ENCODE measurements around the gene GABARAP. TPM values are rescaled to one million over a fixed set of nuclear protein-coding genes. Genes with fewer than 3 reads are reported as not detected.

Gene GABARAP
- total RNA-seq, 8 experiments from 2014 or later: 336 to 734 (median 573) TPM

GRCh38 chr17:7221278-7222092 is 20.8 kb downstream of the GABARAP start:
- Histone ChIP-seq H3K4me1 (replicated peaks in 1 of 2) (peaks cover 14 to 25% of the 10 kb centered on the region in 2 donors), H3K4me3 (no peak overlapping the region), H3K27ac (no peak overlapping the region)
- in situ Hi-C loops (cut with MboI; ENCODE audit: low pct_unique_long_range_greater_than_20kb in 2 of 9, low sequenced_read_pairs in 9 of 9, unreplicated experiment in 9 of 9): no loop called here
- ATAC-seq (replicated peaks in 6 of 8): no peak
- WGBS, 10 experiments: 0 to 100% (median 95%) methylated on average over 1 to 4 of the region's 10 CpGs; no CpG with 5 or more reads in 4 of the 10 experiments

- Histone ChIP-seq H3K27ac (peak overlapping the region; percentile 68 to 77), H3K4me3 (peak overlapping the region; percentile 72 to 91 (median 78)), H3K4me1 (replicated peaks in 1 of 2) (peaks cover 14 to 25% of the 10 kb centered on the region in 2 donors)
- peak in 4 of 8 experiments; percentile 4 to 34 (median 8) for ATAC-seq (replicated peaks in 6 of 8)
- in situ Hi-C loops (cut with MboI; ENCODE audit: low pct_unique_long_range_greater_than_20kb in 2 of 9, low sequenced_read_pairs in 9 of 9, unreplicated experiment in 9 of 9): no loop called here
- WGBS, 10 experiments: 27 to 67% (median 60%) methylated on average over 1 to 3 of the region's 11 CpGs; no CpG with 5 or more reads in 7 of the 10 experiments
Measured at GRCh38 chr17:7220593-7221277, 21.5 kb downstream of the GABARAP start.

DNA sequence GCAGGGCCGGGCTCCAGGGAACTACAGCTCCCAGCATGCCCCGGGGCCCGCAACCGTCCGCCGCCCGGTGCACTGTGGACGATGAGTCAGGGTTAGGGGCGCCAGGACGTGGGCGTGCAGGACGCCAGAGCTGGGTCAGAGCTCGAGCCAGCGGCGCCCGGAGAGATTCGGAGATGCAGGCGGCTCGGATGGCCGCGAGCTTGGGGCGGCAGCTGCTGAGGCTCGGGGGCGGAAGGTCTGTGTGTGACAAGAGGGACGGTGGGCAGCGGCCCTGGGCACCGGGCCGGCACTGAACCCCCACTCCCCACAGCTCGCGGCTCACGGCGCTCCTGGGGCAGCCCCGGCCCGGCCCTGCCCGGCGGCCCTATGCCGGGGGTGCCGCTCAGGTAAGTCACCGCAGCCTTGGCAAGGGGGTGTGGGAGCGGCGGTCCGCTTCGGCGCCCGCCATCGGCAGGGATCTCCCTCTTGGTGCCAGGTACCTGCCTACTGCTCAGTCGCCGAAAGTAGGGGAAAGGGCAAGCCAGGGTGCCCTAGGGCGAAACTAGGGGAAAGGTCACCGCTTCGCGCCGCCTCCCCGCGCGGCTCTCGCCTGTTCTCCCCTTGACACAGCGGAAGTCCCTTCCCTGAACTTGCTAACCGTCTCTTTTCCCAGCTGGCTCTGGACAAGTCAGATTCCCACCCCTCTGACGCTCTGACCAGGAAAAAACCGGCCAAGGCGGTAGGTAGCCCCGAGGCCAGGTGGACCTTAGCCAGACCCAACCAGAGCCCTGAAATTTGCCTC is 22.2 kb downstream of the GABARAP start, which contains the start of the genes ACADVL and DLG4:
ACADVL (plus strand) TSS at position 127 of the 781 bp plus-strand sequence; CDS start at position 174, 47 bp downstream.
DLG4 (minus strand) TSS at position 25 of the 781 bp plus-strand sequence.
- Histone ChIP-seq H3K27ac (peak within 1 kb of the TSS; percentile 68 to 77), H3K4me1 (replicated peaks in 1 of 2) (peaks cover 14 to 25% of the 10 kb centered on the region in 2 donors), H3K4me3 (peak within 1 kb of the TSS; percentile 72 to 91 (median 78))
- in situ Hi-C loops (cut with MboI; ENCODE audit: low pct_unique_long_range_greater_than_20kb in 2 of 9, low sequenced_read_pairs in 9 of 9, unreplicated experiment in 9 of 9): no loop called here
- ATAC-seq (replicated peaks in 6 of 8): peak; percentile 58 to 75 (median 70)
- WGBS, 10 experiments: 0 to 1% (median 0%) methylated on average over 2 to 12 of the region's 63 CpGs; no CpG with 5 or more reads in 5 of the 10 experiments

GRCh38 chr17:7219229-7219811 is 22.9 kb downstream of the GABARAP start:
- WGBS, 10 experiments: 0 to 100% (median 36%) methylated on average over 1 to 7 of the region's 12 CpGs; no CpG with 5 or more reads in 2 of the 10 experiments
- H3K4me1 ChIP-seq (replicated peaks in 1 of 2): peaks cover 14 to 25% of the 10 kb centered on the region in 2 donors
- ATAC-seq (replicated peaks in 6 of 8): no peak
- peak overlapping the region; percentile 72 to 91 (median 78) for H3K4me3 ChIP-seq
- in situ Hi-C loops (cut with MboI; ENCODE audit: low pct_unique_long_range_greater_than_20kb in 2 of 9, low sequenced_read_pairs in 9 of 9, unreplicated experiment in 9 of 9): no loop called here
- H3K27ac ChIP-seq: peak overlapping the region in 1 of 2 donors; percentile 77

DNA sequence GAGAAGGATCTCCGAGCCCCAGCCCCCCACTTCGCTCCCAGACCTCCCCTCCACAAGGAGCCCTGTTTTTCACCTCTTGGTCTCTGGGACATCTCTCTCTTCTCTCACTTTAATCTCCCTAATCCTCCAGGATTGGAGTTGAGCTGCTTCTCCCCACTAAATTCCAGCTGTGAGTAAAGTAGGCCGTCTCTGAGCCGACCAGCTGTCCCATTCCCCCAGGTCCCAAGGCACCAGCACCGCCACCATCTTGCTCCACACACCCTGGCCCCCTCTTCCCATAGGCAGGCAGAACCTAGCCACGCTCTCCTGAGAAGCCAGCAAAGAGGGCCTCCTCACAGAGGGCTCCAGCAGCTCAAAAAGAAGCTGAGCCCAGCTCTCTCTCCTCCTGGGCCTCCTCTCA is 23.5 kb downstream of the GABARAP start:
- no peak for ATAC-seq (replicated peaks in 6 of 8)
- Histone ChIP-seq H3K27ac (no peak overlapping the region), H3K4me1 (replicated peaks in 1 of 2) (peaks cover 14 to 25% of the 10 kb centered on the region in 2 donors), H3K4me3 (no peak overlapping the region)
- in situ Hi-C loops (cut with MboI; ENCODE audit: low pct_unique_long_range_greater_than_20kb in 2 of 9, low sequenced_read_pairs in 9 of 9, unreplicated experiment in 9 of 9): no loop called here
- 0 to 82% methylated on average over 1 to 4 of the region's 6 CpGs; no CpG with 5 or more reads in 8 of the 10 experiments for WGBS, 10 experiments

DNA sequence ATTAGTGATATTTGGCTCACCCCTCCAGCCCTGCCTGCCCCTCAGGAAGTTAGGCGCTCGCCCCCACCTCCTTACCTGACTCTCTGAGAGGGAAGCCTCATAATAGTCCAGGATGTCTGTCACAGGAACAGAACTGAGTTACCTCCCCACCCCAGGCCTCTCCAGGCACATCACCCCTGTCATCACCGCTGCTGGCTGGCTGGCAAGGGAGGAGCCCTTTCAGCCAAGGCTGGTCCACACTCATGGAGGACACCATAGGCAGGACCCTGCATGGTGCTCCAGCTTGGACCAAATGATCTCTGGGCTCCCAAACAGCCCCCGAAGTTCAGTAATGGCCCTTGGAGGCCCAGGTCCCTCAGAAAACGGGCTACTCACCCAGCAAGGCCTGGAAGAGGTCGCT is 24.1 kb downstream of the GABARAP start:
- 0 to 100% (median 50%) methylated on average over 1 of the region's 6 CpGs; no CpG with 5 or more reads in 6 of the 10 experiments for WGBS, 10 experiments
- Histone ChIP-seq H3K4me3 (peak overlapping the region; percentile 40 to 62 (median 56)), H3K4me1 (replicated peaks in 1 of 2) (peaks cover 19 to 30% of the 10 kb centered on the region in 2 donors), H3K27ac (peak overlapping the region; percentile 71 to 75)
- in situ Hi-C loops (cut with MboI; ENCODE audit: low pct_unique_long_range_greater_than_20kb in 2 of 9, low sequenced_read_pairs in 9 of 9, unreplicated experiment in 9 of 9): no loop called here
- no peak for ATAC-seq (replicated peaks in 6 of 8)

DNA sequence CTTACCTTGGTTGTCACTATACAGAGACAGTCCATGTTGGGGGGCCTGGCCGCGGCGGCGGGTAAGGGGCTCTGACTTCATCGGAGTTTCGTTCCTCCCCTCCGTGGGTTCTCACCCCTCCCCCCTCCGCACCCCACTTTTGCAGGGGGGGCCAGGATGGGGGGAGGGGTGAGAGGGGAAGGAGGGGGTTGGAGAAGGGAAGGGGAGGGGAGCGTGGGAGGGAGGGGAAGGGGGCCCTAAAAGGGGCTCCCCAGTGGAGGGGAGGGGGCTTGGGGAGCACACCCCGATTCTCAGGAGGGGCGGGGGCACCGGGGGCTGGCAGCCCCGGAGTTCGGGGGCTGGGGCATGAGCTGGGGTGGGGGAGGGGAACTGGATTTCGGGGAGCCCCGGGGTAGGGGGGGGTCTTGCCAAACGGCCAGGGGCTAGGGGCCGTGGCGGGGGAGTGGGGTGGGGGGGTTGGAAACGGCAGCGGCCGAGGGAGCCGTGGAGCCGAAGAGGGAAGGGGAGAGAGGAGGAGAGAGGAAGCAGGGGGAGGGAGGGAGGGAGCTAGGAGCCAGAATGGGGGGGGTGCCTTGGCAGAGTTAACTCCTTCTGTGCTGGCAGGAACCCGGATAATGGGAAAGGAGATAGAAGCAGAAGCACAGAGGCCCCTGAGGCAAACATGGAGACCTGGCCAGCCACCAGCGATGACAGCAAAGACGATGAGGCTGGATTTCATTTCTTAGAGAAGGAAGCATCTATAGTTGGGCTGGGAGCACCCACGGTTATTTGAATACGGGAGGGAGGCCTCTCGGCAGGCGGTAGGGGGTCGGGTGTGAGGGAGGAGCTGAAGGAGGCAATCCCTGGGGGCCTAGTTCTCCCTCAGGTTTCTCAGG is 24.9 kb downstream of the GABARAP start:
- peak overlapping the region; percentile 71 to 75 for H3K27ac ChIP-seq
- peak overlapping the region; percentile 53 to 62 (median 56) for H3K4me3 ChIP-seq
- in situ Hi-C loops (cut with MboI; ENCODE audit: low pct_unique_long_range_greater_than_20kb in 2 of 9, low sequenced_read_pairs in 9 of 9, unreplicated experiment in 9 of 9): no loop called here
- WGBS, 10 experiments: 0 to 20% methylated on average over 1 to 2 of the region's 32 CpGs; no CpG with 5 or more reads in 8 of the 10 experiments
- ATAC-seq (replicated peaks in 6 of 8): no peak
- peaks cover 26 to 35% of the 10 kb centered on the region in 2 donors for H3K4me1 ChIP-seq (replicated peaks in 1 of 2)

- WGBS, 10 experiments: 0% methylated on average over 1 of the region's 7 CpGs; no CpG with 5 or more reads in 8 of the 10 experiments
- H3K4me1 ChIP-seq (replicated peaks in 1 of 2): peaks cover 33 to 41% of the 10 kb centered on the region in 2 donors
- in situ Hi-C loops (cut with MboI; ENCODE audit: low pct_unique_long_range_greater_than_20kb in 2 of 9, low sequenced_read_pairs in 9 of 9, unreplicated experiment in 9 of 9): no loop called here
- peak overlapping the region; percentile 46 to 69 for H3K27ac ChIP-seq
- H3K4me3 ChIP-seq: peak overlapping the region; percentile 53 to 62 (median 56)
- no peak for ATAC-seq (replicated peaks in 6 of 8)
Measured at GRCh38 chr17:7216242-7217112, 25.8 kb downstream of the GABARAP start.

GRCh38 chr17:7215652-7216180 is 26.5 kb downstream of the GABARAP start:
- H3K4me3 ChIP-seq: peak overlapping the region; percentile 53 to 62 (median 56)
- no peak for ATAC-seq (replicated peaks in 6 of 8)
- 0% methylated on average over 1 of the region's 10 CpGs; no CpG with 5 or more reads in 9 of the 10 experiments for WGBS, 10 experiments
- H3K27ac ChIP-seq: peak overlapping the region; percentile 80 to 88
- in situ Hi-C loops (cut with MboI; ENCODE audit: low pct_unique_long_range_greater_than_20kb in 2 of 9, low sequenced_read_pairs in 9 of 9, unreplicated experiment in 9 of 9): no loop called here
- peaks cover 34 to 41% of the 10 kb centered on the region in 2 donors for H3K4me1 ChIP-seq (replicated peaks in 1 of 2)

DNA sequence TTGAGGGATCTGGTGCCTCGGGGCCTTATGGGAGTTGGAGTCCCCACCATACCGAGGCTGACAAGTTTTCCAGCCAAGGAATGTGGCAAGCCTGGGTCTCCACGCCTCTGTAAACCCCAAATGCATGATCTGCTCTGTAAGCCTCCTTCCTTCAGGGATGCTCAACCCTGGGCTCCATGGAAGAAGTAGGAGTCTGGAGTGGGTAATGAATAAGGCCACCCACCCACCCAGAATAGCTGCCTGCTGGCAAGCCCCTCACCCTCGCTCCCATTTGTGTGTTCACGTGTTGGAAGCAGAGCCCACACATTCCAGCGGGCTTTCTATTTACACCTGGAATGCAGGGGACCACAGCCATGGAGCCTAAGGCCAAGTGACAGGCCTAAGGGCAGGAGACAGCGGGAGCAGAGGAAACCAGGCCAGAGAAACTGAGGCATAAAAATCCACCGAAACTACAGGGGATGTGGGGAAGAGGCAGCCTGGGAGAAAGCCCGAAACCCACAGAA is 27.1 kb downstream of the GABARAP start:
- peaks cover 29 to 37% of the 10 kb centered on the region in 2 donors for H3K4me1 ChIP-seq (replicated peaks in 1 of 2)

More for the DNA sequence above, 27.1 kb downstream of the GABARAP start:
- ATAC-seq (replicated peaks in 6 of 8): peak in 4 of 8 experiments; percentile 0 to 1 (median 0)
- in situ Hi-C loops (cut with MboI; ENCODE audit: low pct_unique_long_range_greater_than_20kb in 2 of 9, low sequenced_read_pairs in 9 of 9, unreplicated experiment in 9 of 9): no loop called here
- 0% methylated on average over 1 to 5 of the region's 9 CpGs; no CpG with 5 or more reads in 4 of the 10 experiments for WGBS, 10 experiments
- Histone ChIP-seq H3K4me3 (peak overlapping the region; percentile 53 to 62 (median 56)), H3K27ac (peak overlapping the region; percentile 80 to 88)

Measured in motor neuron (in vitro differentiated cells).